ENCODE results near the gene THAP7. TPM values are rescaled to one million over a fixed set of nuclear protein-coding genes. Genes with fewer than 3 reads are reported as not detected.

THAP7 gene
- total RNA-seq, 1 experiment from 2014 or later = 23.5 TPM

GRCh38 chr22:21012446-21013407 lies 10.8 kb upstream of the THAP7 start:
- ChIA-PET POLR2A (no interaction called here), CTCF (no interaction called here)
- ATAC-seq = no peak
- in situ Hi-C loops (cut with HindIII; ENCODE audit: low pct_unique_long_range_greater_than_20kb, low sequenced_read_pairs) = no loop called here
- intact Hi-C loops (cut with micrococcal nuclease; ENCODE audit: unreplicated experiment) = no loop called here
- no peaks in the 10 kb centered on the region for H3K36me3 ChIP-seq (ENCODE audit: control insufficient read depth, insufficient read depth, low read length)
- H3K9me3 ChIP-seq (ENCODE audit: control insufficient read depth, insufficient read depth, low read depth, low read length) = no peaks in the 10 kb centered on the region
- no peak for DNase-seq (ENCODE audit: low read depth, low spot score)
- H3K4me1 ChIP-seq (ENCODE audit: control insufficient read depth, insufficient read depth, low read length) = peaks cover 12% of the 10 kb centered on the region
- H3K4me3 ChIP-seq (ENCODE audit: low read depth in 2 of 2, low read length in 2 of 2) = no peak overlapping the region
- BruUV-seq (replicated peaks) = no TSS peak
- H3K27me3 ChIP-seq (ENCODE audit: control insufficient read depth, insufficient read depth, low read length) = no peaks in the 10 kb centered on the region
- no peak overlapping the region for H3K27ac ChIP-seq (ENCODE audit: low read length)
- TF ChIP-seq CTCF (IDR thresholded peaks at IDR 0.05) = no peak
- TF ChIP-seq SIN3A (IDR thresholded peaks at IDR 0.05; ENCODE audit: borderline replicate concordance, insufficient read depth, low read depth, low read length) = no peak
- no peak for TF ChIP-seq TCF7L2 (IDR thresholded peaks at IDR 0.05; ENCODE audit: low read depth, low read length)
- TF ChIP-seq, protein P1, sequence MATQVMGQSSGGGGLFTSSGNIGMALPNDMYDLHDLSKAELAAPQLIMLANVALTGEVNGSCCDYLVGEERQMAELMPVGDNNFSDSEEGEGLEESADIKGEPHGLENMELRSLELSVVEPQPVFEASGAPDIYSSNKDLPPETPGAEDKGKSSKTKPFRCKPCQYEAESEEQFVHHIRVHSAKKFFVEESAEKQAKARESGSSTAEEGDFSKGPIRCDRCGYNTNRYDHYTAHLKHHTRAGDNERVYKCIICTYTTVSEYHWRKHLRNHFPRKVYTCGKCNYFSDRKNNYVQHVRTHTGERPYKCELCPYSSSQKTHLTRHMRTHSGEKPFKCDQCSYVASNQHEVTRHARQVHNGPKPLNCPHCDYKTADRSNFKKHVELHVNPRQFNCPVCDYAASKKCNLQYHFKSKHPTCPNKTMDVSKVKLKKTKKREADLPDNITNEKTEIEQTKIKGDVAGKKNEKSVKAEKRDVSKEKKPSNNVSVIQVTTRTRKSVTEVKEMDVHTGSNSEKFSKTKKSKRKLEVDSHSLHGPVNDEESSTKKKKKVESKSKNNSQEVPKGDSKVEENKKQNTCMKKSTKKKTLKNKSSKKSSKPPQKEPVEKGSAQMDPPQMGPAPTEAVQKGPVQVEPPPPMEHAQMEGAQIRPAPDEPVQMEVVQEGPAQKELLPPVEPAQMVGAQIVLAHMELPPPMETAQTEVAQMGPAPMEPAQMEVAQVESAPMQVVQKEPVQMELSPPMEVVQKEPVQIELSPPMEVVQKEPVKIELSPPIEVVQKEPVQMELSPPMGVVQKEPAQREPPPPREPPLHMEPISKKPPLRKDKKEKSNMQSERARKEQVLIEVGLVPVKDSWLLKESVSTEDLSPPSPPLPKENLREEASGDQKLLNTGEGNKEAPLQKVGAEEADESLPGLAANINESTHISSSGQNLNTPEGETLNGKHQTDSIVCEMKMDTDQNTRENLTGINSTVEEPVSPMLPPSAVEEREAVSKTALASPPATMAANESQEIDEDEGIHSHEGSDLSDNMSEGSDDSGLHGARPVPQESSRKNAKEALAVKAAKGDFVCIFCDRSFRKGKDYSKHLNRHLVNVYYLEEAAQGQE (IDR thresholded peaks at IDR 0.05; ENCODE audit: insufficient read depth in 1 of 2, low read depth in 2 of 2, low read length in 1 of 2) = no peak
- TF ChIP-seq POLR2AphosphoS5 (IDR thresholded peaks at IDR 0.05; ENCODE audit: low read depth, low read length) = no peak

GRCh38 chr22:21010426-21011113 lies 8.7 kb upstream of the THAP7 start:
- intact Hi-C loops (cut with micrococcal nuclease; ENCODE audit: unreplicated experiment) (no loop called here), in situ Hi-C loops (cut with HindIII; ENCODE audit: low pct_unique_long_range_greater_than_20kb, low sequenced_read_pairs) (no loop called here)
- ATAC-seq = no peak
- H3K36me3 ChIP-seq (ENCODE audit: control insufficient read depth, insufficient read depth, low read length) = no peaks in the 10 kb centered on the region
- H3K27me3 ChIP-seq (ENCODE audit: control insufficient read depth, insufficient read depth, low read length) = no peaks in the 10 kb centered on the region
- H3K4me1 ChIP-seq (ENCODE audit: control insufficient read depth, insufficient read depth, low read length) = peaks cover 12% of the 10 kb centered on the region
- DNase-seq (ENCODE audit: low read depth, low spot score) = no peak
- CTCF ChIA-PET = no interaction called here
- no TSS peak for BruUV-seq (replicated peaks)
- H3K27ac ChIP-seq (ENCODE audit: low read length) = no peak overlapping the region
- POLR2A ChIA-PET = interaction anchor here (0.7 kb wide), 1 partner anchor 11 kb away, joined by 3 read pairs; no protein-coding TSS in a partner anchor
- H3K9me3 ChIP-seq (ENCODE audit: control insufficient read depth, insufficient read depth, low read depth, low read length) = no peaks in the 10 kb centered on the region
- no peak for TF ChIP-seq SIN3A (IDR thresholded peaks at IDR 0.05; ENCODE audit: borderline replicate concordance, insufficient read depth, low read depth, low read length)
- TF ChIP-seq, protein P1 (IDR thresholded peaks at IDR 0.05; ENCODE audit: insufficient read depth in 1 of 2, low read depth in 2 of 2, low read length in 1 of 2) = no peak
- no peak for TF ChIP-seq CTCF (IDR thresholded peaks at IDR 0.05)
- TF ChIP-seq POLR2AphosphoS5 (IDR thresholded peaks at IDR 0.05; ENCODE audit: low read depth, low read length) = no peak
- no peak for TF ChIP-seq TCF7L2 (IDR thresholded peaks at IDR 0.05; ENCODE audit: low read depth, low read length)
- H3K4me3 ChIP-seq (ENCODE audit: low read depth in 2 of 2, low read length in 2 of 2) = no peak overlapping the region

Measured in Panc1 (cell line).